Measurements from ENCODE around the gene TUG1. TPM values are rescaled to one million over a fixed set of nuclear protein-coding genes. Genes with fewer than 3 reads are reported as not detected.

Gene TUG1
- 41.0 TPM for total RNA-seq

DNA sequence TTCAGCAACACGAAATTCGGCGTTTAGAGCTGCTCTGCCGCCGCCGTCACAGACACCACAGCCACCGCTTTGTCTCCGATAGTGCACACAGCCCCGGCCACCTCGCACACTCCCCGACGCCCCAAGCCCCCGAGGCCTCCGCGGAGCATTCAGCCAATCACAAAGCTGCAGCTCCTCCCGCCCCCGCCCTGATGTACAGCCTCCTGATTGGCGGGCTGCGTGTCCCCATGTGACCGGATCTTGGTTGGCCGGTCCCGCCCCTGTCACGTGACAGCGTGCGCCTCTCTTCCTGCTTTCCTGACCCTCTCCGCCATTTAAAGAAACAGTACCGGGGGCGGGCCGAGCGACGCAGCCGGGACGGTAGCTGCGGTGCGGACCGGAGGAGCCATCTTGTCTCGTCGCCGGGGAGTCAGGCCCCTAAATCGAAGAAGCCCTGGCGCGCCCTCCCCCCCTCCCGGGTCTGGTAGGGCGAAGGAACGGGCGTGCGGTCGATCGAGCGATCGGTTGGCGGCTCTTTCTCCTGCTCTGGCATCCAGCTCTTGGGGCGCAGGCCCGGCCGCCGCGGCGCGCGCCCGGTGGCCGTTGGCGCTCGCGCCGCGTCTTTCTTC, at the start of gene TUG1:
TUG1 (plus strand) TSS at position 342 of the 608 bp plus-strand sequence.
- peak; percentile 97 for ATAC-seq

DNA sequence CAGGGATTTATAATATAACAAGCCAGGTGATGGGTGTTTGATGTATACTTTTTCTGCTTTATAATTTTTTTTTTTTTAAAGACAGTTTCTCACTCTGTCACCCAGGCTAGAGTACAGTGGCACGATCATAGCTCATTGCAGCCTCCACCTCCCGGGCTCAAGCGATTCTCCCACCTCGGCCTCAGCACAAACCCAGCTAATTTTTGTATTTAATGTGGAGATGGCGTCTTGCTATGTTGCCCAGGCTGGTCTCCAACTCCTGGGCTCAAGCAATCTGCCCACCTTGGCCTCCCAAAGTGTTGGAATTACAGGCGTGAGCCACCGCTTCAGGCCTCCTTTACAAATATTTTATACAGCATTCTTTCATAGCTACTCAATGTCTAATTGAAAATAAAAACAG, 49.1 kb upstream of the TUG1 start:
- no peak for ATAC-seq

DNA sequence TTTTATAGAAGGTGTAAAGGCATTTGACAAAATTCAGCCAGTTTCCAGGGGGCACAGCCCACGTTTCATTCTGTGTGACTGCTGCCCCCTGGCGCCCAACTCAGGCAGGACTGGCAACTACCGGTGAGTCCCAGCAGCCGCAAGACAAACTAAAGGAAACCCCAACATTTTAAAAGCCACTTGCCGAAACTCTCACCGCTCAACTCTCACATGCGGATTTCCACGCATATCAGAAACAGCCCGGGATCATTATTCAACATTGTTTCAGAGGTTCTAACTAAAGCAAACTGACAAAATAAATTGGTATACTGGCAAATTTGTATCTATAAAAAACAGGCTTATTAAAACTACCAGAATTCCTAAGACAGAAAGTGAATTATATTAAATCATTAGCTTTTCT, 48.7 kb upstream of the TUG1 start:
- ATAC-seq: peak; percentile 62

DNA sequence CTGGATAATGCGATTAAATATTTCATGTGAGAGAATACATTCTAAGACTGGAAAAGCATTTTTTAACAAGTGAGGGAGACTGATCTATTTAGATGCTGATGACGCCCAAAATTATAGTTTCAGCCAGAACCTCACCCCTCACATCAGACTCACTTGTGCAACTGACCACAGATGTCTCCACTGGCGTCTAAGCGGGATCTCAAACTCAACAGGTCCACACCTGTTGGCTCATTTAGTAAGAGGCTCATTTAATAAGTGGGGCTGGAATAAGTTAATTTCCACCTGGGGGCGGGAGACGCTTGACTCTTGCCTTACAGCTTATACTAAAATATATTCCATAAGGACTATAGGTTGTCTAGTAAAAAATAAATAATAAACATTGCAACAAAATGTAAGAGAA, 48.0 kb upstream of the TUG1 start:
- ATAC-seq: peak; percentile 40

DNA sequence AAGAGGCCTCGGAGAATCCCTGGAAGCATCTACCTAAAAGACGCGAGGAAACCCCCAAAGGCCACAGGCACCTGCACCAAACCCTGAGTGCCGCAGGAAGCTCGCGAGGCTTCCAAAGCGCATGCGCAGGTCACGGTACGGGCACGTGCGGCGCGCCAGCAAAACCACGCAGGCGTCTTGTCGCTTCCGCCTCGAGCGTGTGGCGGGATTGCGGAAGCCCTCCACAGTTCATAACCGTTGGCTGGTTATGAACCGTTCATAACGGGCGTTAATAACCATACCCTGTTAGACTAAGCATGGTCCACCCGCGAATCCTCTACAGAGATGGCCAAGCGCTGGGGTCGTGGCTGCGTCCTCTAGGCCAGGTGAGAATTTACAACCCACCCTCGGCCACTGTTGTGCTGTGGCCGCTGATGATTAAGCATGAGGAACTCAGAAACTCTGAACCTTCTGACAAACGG, 46.9 kb upstream of the TUG1 start:
- peak; percentile 44 for ATAC-seq

DNA sequence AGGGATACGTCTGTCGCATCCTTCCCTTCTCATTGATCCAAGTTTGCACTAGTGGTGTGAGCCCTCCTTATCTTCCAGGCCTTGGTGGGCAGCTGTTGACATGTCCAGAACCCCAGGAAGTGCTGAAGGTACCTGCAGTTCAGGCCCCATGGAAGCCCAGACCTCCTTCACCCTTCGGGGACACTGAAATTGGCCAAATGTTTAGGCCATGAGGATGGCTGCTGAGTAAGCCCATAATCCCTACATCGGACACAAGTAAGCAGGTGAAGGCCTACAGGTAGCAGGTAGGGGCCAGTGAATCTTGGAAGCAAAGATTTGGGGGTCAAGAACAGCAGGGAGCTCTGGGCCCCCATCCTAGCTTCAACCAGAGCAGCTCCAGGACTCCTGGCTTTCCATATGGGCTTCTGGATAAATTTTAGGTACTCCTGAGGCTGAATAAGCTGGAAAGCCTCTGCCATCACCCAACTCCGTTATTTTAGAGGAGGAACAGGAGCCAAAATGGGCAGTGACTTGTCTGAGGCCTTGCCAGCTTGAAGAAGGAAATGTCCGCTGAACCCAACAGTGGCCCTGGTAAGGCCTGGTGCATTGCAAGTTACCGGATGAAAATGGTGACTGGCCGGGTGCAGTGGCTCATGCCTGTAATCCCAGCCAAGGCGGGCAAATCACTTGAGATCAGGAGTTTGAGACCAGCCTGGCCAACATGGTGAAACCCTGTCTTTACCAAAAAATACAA, 45.7 kb upstream of the TUG1 start:
- no peak for ATAC-seq

DNA sequence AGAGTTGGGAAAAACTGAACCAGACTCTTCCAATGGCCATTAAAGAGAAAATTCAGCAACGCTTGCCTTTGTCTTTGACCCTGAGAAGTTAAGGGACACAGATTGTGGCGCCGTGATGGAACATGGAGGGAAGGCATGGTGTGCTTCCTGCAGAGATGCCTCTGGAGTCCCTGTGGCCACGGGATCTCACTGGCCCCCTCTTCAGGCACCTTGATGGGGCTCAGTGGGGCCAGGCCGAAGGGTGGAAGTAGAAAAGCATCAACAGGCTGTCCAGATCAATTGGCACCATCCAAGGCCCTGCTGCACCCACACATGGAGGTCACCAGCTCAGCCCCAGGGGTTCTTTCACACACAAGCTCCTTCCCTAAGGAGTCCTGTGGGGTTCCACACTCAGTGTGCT, 43.4 kb upstream of the TUG1 start:
- ATAC-seq: no peak

DNA sequence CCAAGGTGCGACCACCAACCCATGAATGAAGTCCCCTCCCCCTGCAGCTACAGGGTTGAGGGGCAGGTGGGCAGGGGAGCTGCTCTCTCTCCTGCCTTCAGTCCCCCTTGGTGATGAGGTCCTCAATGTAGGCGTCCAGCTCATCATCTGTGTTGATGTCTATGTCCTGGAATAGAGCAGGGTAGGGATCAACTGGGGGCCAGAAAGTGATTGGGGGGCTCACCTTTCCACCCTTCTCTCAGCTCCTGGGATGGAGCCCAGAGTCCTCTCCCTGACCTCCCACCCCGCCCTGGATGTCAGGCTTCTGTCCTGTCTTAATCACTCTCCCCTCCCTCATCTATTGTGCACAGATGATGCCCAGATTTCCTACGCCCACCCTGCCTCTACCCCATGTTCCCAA, 42.4 kb upstream of the TUG1 start:
- ATAC-seq: no peak

DNA sequence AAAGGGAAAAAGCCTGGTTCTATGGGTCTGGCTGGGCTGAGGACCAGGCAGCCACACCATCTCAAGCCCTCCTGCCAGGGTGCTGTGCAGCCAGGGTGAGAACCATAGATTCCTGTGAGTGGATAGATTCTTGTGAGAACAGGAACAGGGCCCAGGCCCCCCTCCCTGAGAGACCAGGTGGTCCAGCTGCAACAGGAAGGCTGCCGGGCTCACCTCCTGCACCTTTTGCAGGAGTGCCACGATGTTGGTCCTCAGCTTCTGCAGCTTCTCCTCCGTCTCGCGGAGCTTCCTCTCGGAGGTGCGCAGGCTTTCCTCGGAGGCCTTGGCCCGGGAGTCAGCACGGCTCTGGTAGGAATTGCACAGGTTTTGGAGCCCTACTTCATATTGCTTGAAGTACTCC, 41.3 kb upstream of the TUG1 start:
- ATAC-seq: no peak

DNA sequence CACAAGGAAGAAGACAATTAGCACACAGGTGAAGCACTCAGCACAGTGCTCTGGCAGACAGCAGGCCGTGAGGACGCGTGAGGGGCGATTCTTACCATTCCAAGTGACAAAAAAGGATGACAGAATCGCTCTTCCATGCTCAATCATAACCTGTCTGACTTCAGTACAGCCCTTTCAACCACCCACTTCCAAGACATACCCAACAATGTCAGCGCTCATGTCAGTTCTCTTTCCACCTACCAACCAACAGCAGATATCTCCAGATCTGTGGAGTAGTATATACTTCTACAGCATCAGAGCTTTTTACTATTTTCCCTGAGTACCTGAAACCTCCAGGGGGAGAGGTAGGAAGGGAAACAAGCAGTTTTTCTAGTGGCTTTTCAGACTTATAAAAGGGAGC, 40.7 kb upstream of the TUG1 start:
- ATAC-seq: no peak

DNA sequence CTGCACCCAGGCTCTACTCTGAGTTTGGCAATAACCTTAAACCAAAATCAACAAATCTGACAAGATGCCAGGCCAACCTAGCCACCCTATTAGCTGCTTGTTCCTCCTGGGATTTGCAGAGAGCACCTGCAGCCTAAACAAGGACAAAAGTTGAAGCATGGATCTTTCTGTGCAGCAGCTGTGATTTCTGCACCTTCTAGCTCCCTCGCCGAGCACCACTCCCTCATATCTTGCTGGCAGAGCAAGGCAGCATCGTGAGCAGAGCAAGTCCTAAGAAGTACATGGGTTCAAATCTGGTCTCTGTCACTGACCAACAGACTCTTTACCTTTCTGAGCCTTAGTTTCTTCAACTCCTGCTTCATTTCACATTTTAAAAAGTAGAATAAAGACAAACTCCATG, 38.8 kb upstream of the TUG1 start:
- no peak for ATAC-seq

DNA sequence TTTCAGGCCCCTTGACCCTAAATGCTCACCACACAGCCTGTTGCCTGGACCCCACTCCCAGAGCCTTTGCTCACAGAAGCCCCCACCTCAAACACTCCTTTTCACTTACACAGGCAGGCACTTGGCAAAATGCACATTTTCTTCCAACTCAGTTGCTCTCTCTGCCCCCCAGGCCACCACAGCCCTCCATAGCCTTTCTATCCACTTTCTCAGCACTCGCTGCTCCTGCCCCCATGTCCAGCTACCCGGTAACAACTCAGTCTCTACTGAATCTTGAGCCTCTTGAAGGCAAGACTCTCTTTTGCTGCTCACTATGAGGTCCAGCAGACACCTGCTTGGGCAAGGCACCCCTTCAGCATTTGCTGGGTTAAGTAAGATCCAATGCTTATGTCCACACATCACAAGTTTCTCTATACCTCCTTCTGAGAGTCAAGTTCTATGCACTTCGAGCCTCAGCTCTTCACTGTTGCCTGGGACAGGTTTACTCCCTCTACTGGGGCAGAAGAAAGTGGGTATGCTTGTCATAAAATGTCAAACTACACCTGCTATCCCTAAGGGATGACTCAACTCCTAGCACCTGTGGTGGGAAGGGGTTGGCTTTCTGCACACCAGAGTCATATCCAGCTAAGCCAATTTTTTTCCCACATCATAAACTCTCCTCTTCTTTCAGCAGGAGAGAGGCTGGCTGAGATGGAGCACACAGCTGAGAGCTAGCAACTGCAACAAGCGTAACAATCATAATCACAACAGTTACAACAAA, 37.3 kb upstream of the TUG1 start:
- no peak for ATAC-seq

DNA sequence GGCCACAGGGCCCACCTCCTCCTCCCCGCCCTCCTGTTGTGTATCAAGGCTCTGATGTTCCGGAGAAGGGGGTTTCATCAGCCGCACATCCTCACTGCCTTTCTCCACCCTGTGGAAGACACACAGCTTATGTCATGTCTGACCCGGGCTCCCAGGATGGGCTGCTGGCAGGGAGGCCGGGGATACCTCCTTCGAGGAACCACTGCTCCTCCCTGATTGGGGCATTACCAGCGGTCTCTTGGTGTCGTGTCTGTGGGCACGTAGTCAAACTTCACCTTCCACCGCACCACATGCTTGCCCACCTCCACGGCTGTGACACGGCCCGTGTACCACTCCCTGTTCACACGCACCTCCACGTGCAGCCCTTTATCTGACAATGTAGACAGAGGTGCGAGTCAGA, 36.4 kb upstream of the TUG1 start:
- ATAC-seq: no peak

DNA sequence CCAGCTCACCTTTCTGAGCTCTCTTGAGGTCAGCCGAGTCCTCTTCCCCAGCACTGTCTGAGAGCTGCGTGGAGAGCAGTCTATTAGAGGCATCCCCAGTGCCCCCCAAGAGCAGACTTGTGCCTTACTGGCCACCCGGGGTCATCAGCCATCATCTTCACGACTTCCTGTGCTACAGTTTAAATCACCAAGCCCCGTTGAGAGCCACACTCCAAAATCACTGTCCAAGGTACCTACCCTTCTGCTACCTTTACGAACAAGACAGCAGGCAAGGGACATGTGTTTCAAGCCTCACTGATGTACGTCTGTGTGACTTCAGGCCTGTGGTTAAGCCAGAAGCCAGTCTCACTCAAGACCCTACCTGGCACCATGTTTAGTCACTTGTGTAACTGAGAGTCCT, 35.6 kb upstream of the TUG1 start:
- ATAC-seq: no peak

DNA sequence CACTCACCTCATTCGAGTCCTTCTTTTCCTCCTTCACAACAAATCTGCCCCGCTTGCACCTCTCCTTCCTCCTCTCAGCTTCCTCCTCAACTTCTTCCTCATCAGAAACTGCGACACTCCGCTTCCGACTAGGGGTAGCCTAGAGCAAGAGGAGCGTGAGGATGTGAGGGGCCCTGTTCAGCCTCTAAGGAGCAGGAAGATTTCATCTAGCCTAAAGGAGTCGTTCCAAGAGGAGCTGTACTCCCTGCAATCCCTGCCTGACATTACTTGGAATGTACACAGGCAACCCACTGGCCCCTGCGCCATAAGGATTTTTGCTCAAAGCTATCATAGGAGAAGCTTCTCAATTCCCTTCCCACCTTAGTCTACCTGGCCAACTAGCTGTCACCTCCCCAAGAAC, 35.0 kb upstream of the TUG1 start:
- ATAC-seq: no peak

DNA sequence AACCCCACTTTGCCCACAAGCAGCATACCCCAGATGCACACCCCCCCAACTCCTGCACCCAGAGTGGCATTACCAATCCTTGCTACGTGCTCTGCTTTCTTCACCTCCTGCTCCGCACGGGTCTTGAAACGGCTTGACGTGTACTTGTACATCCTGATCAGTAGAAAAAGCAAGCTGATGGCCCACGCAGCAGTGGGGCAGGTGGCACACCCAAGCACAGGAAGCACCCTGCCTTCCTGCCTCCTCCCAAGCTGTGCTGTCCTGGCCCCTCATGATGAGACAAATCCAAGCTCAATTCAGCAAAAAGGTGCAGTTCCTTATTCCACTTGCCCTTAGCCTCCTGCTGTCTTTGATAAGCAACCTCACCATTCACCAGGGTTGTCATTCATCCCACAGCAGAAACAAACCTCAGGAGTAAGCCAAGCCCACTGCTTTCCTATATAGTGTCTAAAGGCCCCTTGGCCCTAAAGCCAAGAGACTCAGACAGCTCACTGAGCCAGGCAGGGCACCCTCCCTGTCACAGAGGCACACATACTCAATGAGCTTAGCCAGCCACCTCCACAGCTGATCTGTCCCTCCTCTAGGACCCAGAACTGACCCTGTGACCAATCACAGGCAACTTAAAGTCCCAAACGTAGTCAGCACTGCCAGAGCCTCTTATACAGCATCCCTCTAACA, 28.2 kb upstream of the TUG1 start:
- no peak for ATAC-seq

DNA sequence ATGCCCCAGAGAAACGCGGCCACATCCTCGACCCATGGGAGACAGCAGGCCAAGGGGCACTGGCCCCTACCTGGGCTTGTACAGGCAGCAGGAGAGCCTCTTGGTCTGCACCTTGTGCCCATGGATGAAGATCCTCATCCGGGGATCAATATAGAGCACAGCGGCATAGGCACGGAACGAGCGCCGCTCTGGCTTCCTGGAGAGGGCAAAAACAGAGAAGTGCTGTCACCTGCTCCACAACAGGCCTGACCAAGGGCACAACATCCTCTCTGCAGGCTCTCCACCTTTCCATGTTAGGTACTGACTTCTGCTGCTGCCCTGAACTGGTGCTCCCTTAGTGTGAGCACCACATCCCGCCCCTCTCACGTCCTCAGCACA, 27.7 kb upstream of the TUG1 start:
- ATAC-seq: no peak

DNA sequence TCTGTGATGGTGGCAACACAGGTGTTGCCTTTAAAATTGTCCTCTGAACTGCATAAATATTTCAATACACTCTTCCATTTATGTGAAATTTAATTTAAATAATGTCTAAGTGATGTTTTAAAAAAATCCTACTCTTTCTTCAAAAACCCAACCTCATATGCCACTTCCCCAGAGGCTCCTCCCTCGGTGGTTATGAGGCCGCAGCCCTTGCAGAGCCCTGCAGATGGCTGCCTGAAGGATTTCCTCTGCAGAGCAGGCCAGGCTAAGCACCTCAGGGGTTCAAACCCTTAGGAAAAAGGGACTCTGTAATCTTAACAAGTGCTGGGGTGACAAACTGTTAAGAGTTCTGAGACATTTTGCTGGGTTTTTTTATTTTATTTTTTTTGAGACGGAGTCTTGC, 25.7 kb upstream of the TUG1 start:
- no peak for ATAC-seq

DNA sequence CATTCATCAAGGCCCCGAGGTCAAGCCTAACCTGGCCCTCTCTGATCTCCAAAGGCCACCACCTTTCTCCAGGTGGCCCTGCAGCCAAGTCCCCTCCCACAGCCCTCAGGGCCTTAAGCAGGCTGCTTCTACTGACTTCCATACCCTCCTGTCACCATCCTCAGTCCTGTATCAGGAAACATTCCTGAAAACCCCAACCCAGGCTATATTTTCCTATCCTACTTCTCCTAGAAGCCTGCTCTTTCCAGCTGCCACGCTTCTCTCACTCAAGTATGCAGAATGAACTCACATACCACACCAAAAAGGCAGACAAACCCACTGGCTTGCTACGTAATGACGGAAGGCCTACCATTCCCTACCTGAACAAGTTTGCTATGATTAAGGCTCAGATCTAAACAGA, 24.1 kb upstream of the TUG1 start:
- ATAC-seq: no peak

DNA sequence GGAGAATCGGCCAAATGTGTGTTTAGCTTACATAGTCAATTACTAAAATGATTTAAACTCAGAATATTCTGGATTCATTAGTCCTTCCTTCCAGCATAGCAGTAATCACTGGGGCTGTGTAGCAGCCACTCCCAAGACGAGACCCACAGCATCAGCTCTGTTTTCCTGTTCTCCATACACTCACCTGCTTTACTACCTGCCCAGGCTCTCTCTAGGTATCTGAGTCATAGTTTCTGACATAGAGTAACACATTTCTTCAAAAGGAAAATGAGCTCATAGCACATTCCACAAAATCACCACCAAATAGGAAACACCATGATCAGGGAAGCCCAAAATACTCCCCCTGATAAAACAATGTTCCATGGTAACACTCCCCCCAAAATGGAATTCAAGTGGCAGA, 23.4 kb upstream of the TUG1 start:
- ATAC-seq: peak; percentile 79

DNA sequence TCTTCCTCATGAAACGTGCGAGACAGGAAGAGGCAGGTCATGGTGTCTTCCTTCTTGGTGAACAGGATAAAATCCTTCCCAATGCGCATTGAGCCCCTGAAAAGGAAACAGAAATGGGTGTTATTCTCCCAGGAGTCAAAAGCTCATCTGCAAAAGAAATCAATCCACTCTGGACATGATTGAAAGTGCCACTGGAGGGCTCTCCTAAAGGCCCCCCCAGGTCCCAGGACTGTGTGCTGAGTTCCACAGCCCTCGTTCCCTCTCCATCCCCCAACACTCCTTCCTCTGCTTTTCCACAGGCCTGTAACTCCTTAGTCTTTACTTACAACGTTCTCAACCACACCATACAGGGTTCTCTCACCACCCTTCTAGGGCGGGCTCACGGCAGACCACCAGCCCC, 22.7 kb upstream of the TUG1 start:
- ATAC-seq: no peak

DNA sequence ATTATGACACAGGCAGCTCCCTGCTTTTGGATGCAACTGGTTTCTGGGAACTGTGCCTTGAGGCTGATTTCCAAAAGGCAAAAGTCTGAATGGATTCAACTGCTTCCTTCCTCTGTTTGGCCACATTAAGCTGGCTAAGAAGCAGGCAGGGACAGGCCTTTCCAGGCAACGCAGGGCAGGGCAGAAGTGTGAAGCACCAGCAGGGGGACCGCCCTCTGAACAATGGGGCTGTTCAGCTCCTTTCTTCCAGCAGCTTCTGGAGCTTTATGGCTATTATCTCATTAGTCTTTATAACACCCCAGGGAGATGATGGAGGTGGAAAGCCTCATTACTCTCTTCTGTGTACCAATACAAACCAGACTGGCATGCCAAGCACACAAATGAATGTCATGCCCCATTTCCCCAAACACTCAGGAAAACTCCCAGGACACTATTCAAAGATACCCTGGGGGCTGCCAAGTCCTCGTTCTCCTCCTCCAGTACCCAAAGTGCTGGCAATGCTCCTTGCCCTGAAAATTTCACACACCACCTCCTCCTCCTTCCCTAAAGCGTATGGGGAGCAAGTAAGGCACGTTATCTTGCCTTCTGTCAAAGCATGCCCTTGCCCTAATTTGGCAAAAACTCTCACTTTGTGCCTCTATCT, 21.8 kb upstream of the TUG1 start:
- ATAC-seq: peak; percentile 87

Data from esophagus mucosa (tissue), 1 donor.